Liver (tissue), 9 donors: ENCODE results near the gene AP1G1. TPM values are rescaled to one million over a fixed set of nuclear protein-coding genes. Genes with fewer than 3 reads are reported as not detected.
"Not testable (repeated sequence)": the region's sequence is repeated elsewhere in the genome, so short reads cannot be mapped to it uniquely, and the experiment has no call there.

Source experiments
- DNase-seq: peaks from one replicate; pipeline ENCODE4 v3.0.0-alpha.2; 2017; ENCODE audit warnings: low spot score
- H3K27ac ChIP-seq, 2 donors: one replicate each; pipeline ENCODE4 v1.7.0; 2013; ENCODE audit warnings: inconsistent platforms in 2 of 2, low read length in 2 of 2, control low read depth in 1 of 2, low read depth in 1 of 2, mild to moderate bottlenecking in 1 of 2
- H3K27me3 ChIP-seq, 4 donors: one replicate each; pipeline versions ENCODE4 v1.6.1 to v1.7.0; 2013; ENCODE audit warnings: low read length in 3 of 4, inconsistent platforms in 1 of 4, mild to moderate bottlenecking in 1 of 4, moderate library complexity in 1 of 4; ENCODE audit not compliant: control insufficient read depth in 4 of 4, insufficient read depth in 4 of 4
- H3K36me3 ChIP-seq, 4 donors: one replicate each; pipeline versions ENCODE4 v1.6.1 to v1.7.0; 2013; ENCODE audit warnings: low read length in 3 of 4, mild to moderate bottlenecking in 3 of 4, low read depth in 1 of 4, moderate library complexity in 1 of 4; ENCODE audit not compliant: control insufficient read depth in 4 of 4, insufficient read depth in 3 of 4
- H3K4me1 ChIP-seq, 4 donors: one replicate each; pipeline versions ENCODE4 v1.6.1 to v1.7.0; 2013; ENCODE audit warnings: low read length in 3 of 4, mild to moderate bottlenecking in 3 of 4, moderate library complexity in 1 of 4; ENCODE audit not compliant: control insufficient read depth in 4 of 4, insufficient read depth in 4 of 4
- H3K4me3 ChIP-seq, 3 donors: one replicate each; pipeline versions ENCODE4 v1.6.1 to v1.7.0; 2013; ENCODE audit warnings: low read length in 3 of 3, control low read depth in 1 of 3, low read depth in 1 of 3, mild to moderate bottlenecking in 1 of 3
- H3K9ac ChIP-seq, 2 donors: one replicate each; pipeline ENCODE4 v1.7.0; 2013; ENCODE audit warnings: low read length in 2 of 2, mild to moderate bottlenecking in 2 of 2, moderate library complexity in 2 of 2, control low read depth in 1 of 2, low read depth in 1 of 2
- H3K9me3 ChIP-seq, 4 donors: one replicate each; pipeline versions ENCODE4 v1.6.1 to v1.7.0; 2013; ENCODE audit warnings: low read length in 3 of 4; ENCODE audit not compliant: control insufficient read depth in 4 of 4
- FOXA1 ChIP-seq: IDR thresholded peaks from 2 replicates; pipeline ENCODE4 v1.6.1; 2016; ENCODE audit warnings: antibody characterized with exemption
- FOXA2 ChIP-seq: IDR thresholded peaks from 2 replicates; pipeline ENCODE4 v1.6.1; 2016; ENCODE audit warnings: antibody characterized with exemption
- GABPA ChIP-seq, 2 donors: IDR thresholded peaks in 1 of 2; conservative IDR thresholded peaks in 1 of 2; 2 replicates each; pipeline ENCODE4 v1.6.1; 2016; ENCODE audit warnings: antibody characterized with exemption in 2 of 2, mild to moderate bottlenecking in 1 of 2, moderate library complexity in 1 of 2
- HNF4A ChIP-seq, 2 donors: conservative IDR thresholded peaks; 2 replicates each; pipeline ENCODE4 v1.6.1; 2016; ENCODE audit warnings: antibody characterized with exemption in 2 of 2, mild to moderate bottlenecking in 2 of 2
- HNF4G ChIP-seq: IDR thresholded peaks from 2 replicates; pipeline ENCODE4 v1.6.1; 2016; ENCODE audit warnings: antibody characterized with exemption
- JUND ChIP-seq, 2 donors: IDR thresholded peaks; 2 replicates each; pipeline ENCODE4 v1.6.1; 2016; ENCODE audit warnings: antibody characterized with exemption in 2 of 2
- NR2F2 ChIP-seq: IDR thresholded peaks from 2 replicates; pipeline ENCODE4 v1.6.1; 2016; ENCODE audit warnings: antibody characterized with exemption
- RAD21 ChIP-seq, 2 donors: IDR thresholded peaks; 2 replicates each; pipeline ENCODE4 v1.6.1; 2016; ENCODE audit warnings: antibody characterized with exemption in 2 of 2, mild to moderate bottlenecking in 2 of 2
- RXRA ChIP-seq, 2 donors: IDR thresholded peaks; 2 replicates each; pipeline ENCODE4 v1.6.1; 2017 to 2018; ENCODE audit warnings: antibody characterized with exemption in 2 of 2, mild to moderate bottlenecking in 1 of 2
- SP1 ChIP-seq: IDR thresholded peaks from 2 replicates; pipeline ENCODE4 v1.6.1; 2018; ENCODE audit warnings: antibody characterized with exemption, mild to moderate bottlenecking
- YY1 ChIP-seq: IDR thresholded peaks from 2 replicates; pipeline ENCODE4 v1.6.1; 2016; ENCODE audit warnings: antibody characterized with exemption, mild to moderate bottlenecking
- WGBS: extraction: QIAGEN DNeasy Blood & Tissue Kit; methylation state at CpG from one replicate; pipeline ENCODE4 v1.1.7; 2013; 5-methylcytosine and 5-hydroxymethylcytosine counted together
- polyA plus RNA-seq, 2 donors: library from polyadenylated mRNA; stranded (reverse) in 1 of 2; unstranded in 1 of 2; fragments of 200-250 nt in 1 of 2; fragments of >200 nt in 1 of 2; fragmentation: Nextera tagmentation in 1 of 2; extraction: Ambion mirVana in 1 of 2; gene quantifications; one replicate each; pipeline versions ENCODE4 v1.2.1 to v1.2.3, GENCODE V29; 2013 to 2015
- total RNA-seq, 2 donors: library from RNA; depleted of rRNA; stranded (reverse); fragments of >200 nt; gene quantifications; one replicate each; pipeline ENCODE4 v1.2.3, GENCODE V29; 2014
- TF ChIP-seq, protein P1 (sequence below): IDR thresholded peaks from 2 replicates; pipeline ENCODE4 v1.6.1; 2016; ENCODE audit warnings: antibody characterized with exemption
- TF ChIP-seq, protein P2 (sequence below): IDR thresholded peaks from 2 replicates; pipeline ENCODE4 v1.6.1; 2016; ENCODE audit warnings: antibody characterized with exemption
- donor health status: healthy.
- donor health status: healthy.
- donor health status: healthy.
- donor health status: healthy.
- donor health status: healthy.

AP1G1 gene
- total and polyA plus RNA-seq, 4 donors = 11.4 to 64.4 (median 32.8) TPM

DNA sequence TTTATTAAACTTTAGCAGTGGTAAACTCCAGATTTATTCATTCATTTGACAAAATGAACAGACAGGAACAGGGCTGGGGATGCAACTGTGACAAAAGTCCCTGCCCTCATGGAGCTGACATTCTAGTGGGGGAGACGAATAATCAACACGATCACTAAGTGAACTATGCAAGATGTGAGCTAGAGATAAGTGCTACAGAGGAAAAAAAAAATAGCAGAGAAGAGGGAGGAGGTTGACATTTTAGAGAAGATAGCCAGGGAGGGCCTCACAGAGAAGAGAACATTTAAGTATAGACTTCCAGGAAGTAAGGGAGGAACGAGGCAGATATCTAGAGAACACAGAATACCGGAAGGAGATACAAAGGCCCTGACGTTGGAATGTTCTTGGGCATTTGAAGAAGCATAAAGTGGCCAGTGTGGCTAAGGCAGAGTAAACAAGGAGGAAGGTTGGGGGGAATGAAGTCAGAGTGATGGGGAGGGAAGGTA, 17.9 kb upstream of the AP1G1 start:
- Histone ChIP-seq H3K27ac (no peak overlapping the region), H3K36me3 (peaks cover 0 to 2% (median 0%) of the 10 kb centered on the region in 4 donors), H3K4me1 (no peaks in the 10 kb centered on the region), H3K27me3 (no peaks in the 10 kb centered on the region), H3K9me3 (no peaks in the 10 kb centered on the region), H3K9ac (no peak overlapping the region), H3K4me3 (no peak overlapping the region)
- 78% methylated on average over 5 of the region's 5 CpGs for WGBS
- DNase-seq = no peak
- TF ChIP-seq YY1 (no peak), NR2F2 (no peak), RAD21 (IDR thresholded peaks at IDR 0.05) (no peak), RXRA (IDR thresholded peaks at IDR 0.05) (no peak), SP1 (no peak)
- TF ChIP-seq, protein P1, sequence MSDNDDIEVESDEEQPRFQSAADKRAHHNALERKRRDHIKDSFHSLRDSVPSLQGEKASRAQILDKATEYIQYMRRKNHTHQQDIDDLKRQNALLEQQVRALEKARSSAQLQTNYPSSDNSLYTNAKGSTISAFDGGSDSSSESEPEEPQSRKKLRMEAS = no peak

DNA sequence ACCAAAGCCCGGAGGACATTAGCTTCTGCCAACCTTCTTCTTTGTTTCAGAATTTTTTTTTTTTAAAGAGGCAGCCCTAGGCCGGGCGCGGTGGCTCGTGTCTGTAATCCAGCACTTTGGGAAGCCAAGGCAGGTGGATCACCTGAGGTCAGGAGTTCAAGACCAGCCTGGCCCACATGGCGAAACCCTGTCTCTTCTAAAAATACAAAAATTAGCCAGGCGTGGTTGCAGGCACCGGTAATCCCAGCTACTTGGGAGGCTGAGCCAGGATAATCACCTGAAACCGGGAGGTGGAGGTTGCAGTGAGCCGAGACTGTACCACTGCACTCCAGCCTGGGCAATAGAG, 8.5 kb upstream of the AP1G1 start:
- DNase-seq, H3K4me3 ChIP-seq, H3K27ac ChIP-seq, H3K9ac ChIP-seq, H3K27me3 ChIP-seq, H3K4me1 ChIP-seq, H3K36me3 ChIP-seq, H3K9me3 ChIP-seq: not testable (repeated sequence)
- 90% methylated on average over 10 of the region's 10 CpGs for WGBS

DNA sequence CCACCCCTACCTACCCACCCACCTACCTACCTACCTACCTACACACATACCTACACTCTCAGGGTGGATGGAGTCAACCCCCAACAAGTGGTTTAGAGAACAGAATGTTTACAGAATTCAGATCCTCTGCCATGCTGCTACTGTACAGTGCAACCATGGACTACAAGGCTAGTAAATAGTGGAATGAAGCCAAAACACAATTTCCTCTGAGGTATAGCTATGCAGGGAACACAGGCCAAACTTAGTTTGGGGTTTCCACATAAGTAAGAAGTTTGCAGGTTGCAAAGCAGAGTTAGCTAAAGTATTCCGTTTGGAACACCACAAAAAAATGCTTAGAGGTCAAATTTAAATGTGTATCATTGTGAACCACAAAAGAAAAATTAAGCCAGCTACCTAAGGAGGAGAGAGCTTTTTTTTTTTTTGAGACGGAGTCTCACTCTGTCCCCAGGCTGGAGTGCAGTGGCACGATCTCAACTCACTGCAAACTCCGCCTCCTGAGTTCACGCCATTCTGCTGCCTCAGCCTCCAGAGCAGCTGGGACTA, 2.7 kb upstream of the AP1G1 start:
- Histone ChIP-seq H3K9ac (no peak overlapping the region), H3K9me3 (no peaks in the 10 kb centered on the region), H3K27ac (no peak overlapping the region), H3K4me3 (no peak overlapping the region), H3K4me1 (peaks cover 3 to 12% (median 11%) of the 10 kb centered on the region in 4 donors), H3K36me3 (no peaks in the 10 kb centered on the region), H3K27me3 (no peaks in the 10 kb centered on the region)
- no peak for DNase-seq
- no peak for TF ChIP-seq SP1
- no peak for TF ChIP-seq HNF4G
- no peak for TF ChIP-seq HNF4A (conservative IDR thresholded peaks at IDR 0.05)
- no peak for TF ChIP-seq FOXA1
- no peak for TF ChIP-seq GABPA (IDR thresholded peaks at IDR 0.05 in 1 of 2, conservative IDR thresholded peaks at IDR 0.05 in 1 of 2)
- TF ChIP-seq RXRA (IDR thresholded peaks at IDR 0.05) = no peak
- TF ChIP-seq, protein P2, sequence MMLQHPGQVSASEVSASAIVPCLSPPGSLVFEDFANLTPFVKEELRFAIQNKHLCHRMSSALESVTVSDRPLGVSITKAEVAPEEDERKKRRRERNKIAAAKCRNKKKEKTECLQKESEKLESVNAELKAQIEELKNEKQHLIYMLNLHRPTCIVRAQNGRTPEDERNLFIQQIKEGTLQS = no peak
- TF ChIP-seq FOXA2 = no peak
- TF ChIP-seq, protein P1 = no peak
- no peak for TF ChIP-seq JUND (IDR thresholded peaks at IDR 0.05)
- no peak for TF ChIP-seq YY1
- WGBS = 89% methylated on average over 5 of the region's 5 CpGs

DNA sequence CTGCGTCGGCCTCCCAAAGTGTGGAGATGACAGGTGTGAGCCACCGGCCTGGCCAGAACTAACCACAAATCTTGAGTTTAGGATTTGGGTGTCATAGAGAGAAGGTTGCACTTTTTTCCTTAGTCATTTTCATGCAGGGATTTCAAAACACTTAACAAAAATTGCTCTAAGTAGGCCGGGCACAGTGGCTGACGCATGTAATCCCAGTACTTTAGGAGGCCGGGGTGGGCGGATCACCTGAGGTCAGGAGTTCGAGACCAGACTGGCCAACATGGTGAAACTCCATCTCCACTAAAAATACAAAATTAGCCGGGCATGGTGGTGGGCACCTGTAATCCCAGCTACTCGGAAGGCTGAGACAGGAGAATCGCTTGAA, 1.5 kb upstream of the AP1G1 start:
- H3K4me1 ChIP-seq = peaks cover 5 to 22% (median 19%) of the 10 kb centered on the region in 4 donors
- H3K9ac ChIP-seq, H3K4me3 ChIP-seq, H3K9me3 ChIP-seq, H3K27me3 ChIP-seq, H3K27ac ChIP-seq, H3K36me3 ChIP-seq, DNase-seq: not testable (repeated sequence)
- WGBS = 89% methylated on average over 11 of the region's 11 CpGs
